Measurements from ENCODE around the gene FHDC1.

FHDC1 gene

GRCh38 chr4:152936446-152937335 is 568 bp downstream of the FHDC1 start:
- DNase-seq: no peak

GRCh38 chr4:152937336-152938236 is 1.5 kb downstream of the FHDC1 start:
- DNase-seq: no peak

- no peak for DNase-seq
These were observed 2.3 kb downstream of the FHDC1 start for GRCh38 chr4:152938237-152938947.

GRCh38 chr4:152939621-152940020 is 3.5 kb downstream of the FHDC1 start:
- no peak for DNase-seq

- DNase-seq: no peak
These were observed 4.3 kb downstream of the FHDC1 start for GRCh38 chr4:152940461-152940860.

GRCh38 chr4:152941411-152941810 is 5.3 kb downstream of the FHDC1 start:
- no peak for DNase-seq

GRCh38 chr4:152942346-152942745 is 6.2 kb downstream of the FHDC1 start:
- no peak for DNase-seq

- no peak for DNase-seq
These were observed 7.5 kb downstream of the FHDC1 start for GRCh38 chr4:152943672-152944071.

GRCh38 chr4:152944666-152945320 is 8.7 kb downstream of the FHDC1 start:
- no peak for DNase-seq

- DNase-seq: no peak
These were observed 9.5 kb downstream of the FHDC1 start for GRCh38 chr4:152945639-152946038.

GRCh38 chr4:152946446-152946845 is 10.3 kb downstream of the FHDC1 start:
- DNase-seq: no peak

GRCh38 chr4:152947311-152947710 is 11.2 kb downstream of the FHDC1 start:
- no peak for DNase-seq

GRCh38 chr4:152949930-152950329 is 13.8 kb downstream of the FHDC1 start:
- no peak for DNase-seq

- no peak for DNase-seq
These were observed 14.5 kb downstream of the FHDC1 start for GRCh38 chr4:152950402-152951274.

GRCh38 chr4:152951348-152951747 is 15.2 kb downstream of the FHDC1 start:
- DNase-seq: no peak

GRCh38 chr4:152953514-152953913 is 17.4 kb downstream of the FHDC1 start:
- no peak for DNase-seq

- no peak for DNase-seq
These were observed 18.6 kb downstream of the FHDC1 start for GRCh38 chr4:152954741-152955140.

- no peak for DNase-seq
These were observed 20.0 kb downstream of the FHDC1 start for GRCh38 chr4:152956147-152956546.

GRCh38 chr4:152956650-152957436 is 20.7 kb downstream of the FHDC1 start:
- no peak for DNase-seq

GRCh38 chr4:152957437-152958171 is 21.5 kb downstream of the FHDC1 start:
- no peak for DNase-seq
